GM21390 (cell line): ENCODE results near the gene TCF15.

Source experiments
- ATAC-seq: cut with Tn5 transposase; IDR thresholded peaks from one replicate; pipeline ENCODE4 v1.9.1; 2021; ENCODE audit not compliant: unreplicated experiment

The TCF15 gene

DNA sequence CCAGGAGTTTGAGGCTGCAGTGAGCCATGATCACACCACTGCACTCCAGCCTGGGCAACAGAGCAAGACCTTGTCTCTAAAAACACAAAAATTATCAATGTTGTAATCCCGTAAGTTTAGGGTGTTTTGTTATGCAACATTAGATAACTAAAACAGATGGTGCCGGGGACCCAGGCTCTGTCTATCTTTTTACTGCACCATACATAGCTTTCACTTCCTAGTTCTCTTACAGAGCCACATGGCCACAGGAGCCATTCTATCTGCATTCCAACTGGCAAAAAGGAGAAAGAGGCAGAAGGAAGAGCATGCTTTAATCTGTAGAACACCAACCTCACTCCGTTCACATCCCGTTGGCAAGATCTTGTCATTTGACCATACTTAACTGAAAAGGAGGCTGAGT lies 5.4 kb upstream of the TCF15 start:
- no peak for ATAC-seq

DNA sequence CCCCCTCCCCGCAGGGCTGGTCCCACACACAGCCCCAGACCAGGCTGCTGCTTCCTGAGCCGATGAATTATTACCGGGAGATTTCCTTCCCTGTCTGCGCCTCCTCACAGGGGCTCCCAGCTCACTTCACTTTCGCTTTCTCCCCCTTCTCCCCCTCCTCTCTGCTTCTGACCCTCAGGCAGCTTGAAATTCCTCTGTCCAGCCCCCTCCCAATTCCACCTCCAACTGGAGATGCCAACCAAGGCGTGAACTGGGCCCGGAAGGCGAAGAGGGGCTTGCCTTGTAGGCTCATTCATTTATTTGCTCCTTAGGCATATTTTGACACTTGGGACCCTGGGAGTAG lies 1.7 kb upstream of the TCF15 start:
- ATAC-seq, result no peak

DNA sequence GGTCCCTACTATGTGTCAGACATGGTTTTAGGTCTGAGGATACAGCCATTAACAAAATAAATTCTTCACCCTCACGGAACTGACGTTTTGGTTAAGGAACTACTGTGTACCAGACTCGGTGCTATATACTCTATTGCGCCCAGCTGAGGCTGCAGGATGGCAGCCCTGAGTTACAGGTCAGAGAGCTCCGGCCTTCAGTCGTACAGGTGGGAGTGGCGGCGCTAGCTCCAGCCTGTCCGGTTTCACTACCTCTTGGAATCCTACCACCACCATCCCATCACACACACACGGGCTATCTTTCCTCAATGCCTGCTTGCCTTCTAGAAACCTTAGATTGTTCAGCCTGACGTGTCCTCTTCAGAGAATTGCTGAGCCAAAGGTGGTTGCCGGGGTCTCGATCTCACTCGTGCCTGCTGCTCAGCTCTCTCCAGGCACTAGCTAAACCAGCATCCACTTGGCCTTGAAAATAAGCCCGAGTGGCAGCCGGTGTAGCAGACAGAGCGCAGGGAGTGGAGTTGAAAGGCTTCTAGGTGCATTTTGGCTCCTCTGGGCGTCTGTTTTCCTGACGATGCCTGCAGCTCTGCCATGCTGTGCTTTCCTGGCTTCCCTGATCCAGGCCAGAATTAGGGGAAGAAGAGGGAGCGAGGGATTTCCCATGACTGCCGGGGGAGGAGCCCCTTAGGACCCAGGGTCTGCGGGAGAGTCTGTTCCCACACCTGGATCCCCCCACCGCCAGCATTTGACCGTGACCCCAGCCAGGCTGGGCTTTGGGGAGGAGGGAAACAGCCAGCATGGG lies 1.1 kb upstream of the TCF15 start:
- ATAC-seq, result no peak

DNA sequence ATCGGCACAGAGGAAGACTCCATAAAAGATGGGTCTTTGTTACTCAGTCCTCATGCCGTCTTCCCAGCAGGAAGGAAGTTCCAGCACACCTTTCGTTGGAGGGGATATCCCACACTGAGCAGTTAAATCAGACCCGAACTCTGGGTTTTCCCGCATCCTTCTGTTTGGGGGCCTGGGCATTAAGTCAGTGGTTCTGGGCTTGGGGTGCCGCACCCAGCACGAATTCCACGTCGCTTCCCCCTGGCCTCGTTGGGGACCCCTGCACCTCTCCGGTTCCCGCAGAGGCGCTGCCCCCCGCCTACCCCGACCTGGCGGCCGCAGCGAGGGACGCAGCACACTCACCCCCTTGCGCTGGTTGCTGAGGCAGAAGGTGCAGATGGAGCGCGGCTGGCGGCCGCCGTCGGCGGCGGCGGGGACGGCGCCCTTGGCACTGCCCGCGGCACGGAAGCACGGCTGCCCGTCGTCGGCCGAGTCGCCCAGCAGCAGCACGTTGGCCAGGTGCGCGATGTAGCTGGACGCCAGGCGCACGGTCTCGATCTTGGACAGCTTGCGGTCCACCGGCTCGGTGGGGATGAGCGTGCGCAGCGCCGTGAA lies 641 bp downstream of the TCF15 start:
- no peak for ATAC-seq

DNA sequence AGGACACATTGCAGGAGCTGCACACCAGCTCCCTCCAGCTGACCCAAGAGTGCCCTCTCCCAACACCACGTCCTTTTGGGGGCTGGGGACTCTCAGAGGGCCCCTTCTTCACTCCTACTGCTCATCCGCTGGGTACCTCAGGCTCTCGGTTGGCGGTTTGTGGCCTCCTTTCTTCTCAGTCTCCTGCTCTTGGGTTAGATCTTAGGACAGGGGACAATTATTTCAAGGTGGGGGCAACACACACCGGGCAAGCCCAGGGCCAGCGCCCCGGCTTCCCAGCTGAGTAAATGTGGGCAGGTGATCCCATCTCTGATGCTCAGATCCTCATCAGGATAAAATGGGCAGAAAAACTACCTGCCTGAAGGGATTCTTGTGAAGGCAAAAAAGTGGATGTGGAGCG lies 1.1 kb downstream of the TCF15 start:
- ATAC-seq, result no peak

DNA sequence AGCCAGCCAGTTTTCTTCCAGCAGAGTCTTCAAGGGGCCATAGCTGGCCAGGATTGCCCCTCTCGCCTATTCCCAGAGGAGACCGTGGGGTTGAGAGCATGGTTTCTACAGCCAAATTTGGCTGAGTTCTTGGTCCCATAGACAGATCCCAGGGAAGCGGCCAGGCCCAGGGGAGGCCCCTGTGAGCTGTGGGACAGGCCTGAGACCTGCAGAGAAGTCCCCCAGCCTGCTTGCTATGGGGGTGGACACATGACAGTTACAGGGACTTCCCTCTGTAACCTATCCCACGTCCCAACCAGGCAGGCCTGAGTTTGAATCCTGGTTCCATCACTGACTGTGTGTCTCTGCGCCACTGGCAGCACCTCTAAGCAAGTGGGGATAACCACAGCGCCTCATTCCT lies 2.6 kb downstream of the TCF15 start:
- no peak for ATAC-seq

DNA sequence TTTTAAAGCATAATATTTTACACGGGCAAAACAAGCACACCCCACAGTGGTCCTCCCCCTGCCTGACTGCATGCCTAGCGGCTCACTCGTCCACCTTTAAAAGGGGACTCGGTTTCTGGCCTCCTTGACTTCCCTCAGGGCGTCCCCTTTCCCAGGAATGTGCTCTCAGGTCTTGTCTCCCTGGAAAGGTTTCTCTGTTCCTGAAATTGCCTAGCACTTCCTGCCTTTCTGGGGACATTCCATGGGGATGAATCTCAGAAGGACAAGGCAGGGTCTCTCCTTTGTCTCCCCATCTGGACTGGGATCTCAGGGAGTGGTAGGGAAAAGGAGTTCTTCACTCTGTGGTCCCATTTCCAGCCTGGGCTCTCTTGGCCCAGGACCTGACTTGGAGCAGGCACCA lies 4.9 kb downstream of the TCF15 start:
- no peak for ATAC-seq

DNA sequence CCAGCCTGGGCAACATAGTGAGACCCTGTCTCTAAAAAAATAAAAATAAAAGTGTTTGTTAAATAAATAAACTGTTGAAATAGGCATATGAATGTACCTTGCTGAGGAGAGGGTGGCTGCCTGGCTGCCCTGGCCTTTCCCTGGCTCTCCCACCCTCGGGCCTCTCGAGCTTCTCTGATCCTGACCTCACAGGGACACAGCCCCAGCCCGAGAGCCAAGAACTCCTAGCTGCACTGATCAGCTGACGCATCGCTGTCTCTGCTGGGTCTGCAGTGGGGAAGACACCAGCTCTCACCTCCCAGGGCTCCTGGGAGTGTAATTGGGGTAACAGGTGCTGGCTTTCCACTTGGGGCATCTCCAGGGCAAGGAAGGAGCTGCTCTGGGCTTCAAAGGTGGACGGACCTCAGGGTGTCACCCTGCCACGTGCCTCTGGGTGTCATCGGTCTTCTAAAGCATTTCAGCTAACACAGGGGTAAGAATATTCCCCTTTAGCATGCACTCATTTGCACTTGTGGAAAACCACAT lies 6.9 kb downstream of the TCF15 start:
- no peak for ATAC-seq

DNA sequence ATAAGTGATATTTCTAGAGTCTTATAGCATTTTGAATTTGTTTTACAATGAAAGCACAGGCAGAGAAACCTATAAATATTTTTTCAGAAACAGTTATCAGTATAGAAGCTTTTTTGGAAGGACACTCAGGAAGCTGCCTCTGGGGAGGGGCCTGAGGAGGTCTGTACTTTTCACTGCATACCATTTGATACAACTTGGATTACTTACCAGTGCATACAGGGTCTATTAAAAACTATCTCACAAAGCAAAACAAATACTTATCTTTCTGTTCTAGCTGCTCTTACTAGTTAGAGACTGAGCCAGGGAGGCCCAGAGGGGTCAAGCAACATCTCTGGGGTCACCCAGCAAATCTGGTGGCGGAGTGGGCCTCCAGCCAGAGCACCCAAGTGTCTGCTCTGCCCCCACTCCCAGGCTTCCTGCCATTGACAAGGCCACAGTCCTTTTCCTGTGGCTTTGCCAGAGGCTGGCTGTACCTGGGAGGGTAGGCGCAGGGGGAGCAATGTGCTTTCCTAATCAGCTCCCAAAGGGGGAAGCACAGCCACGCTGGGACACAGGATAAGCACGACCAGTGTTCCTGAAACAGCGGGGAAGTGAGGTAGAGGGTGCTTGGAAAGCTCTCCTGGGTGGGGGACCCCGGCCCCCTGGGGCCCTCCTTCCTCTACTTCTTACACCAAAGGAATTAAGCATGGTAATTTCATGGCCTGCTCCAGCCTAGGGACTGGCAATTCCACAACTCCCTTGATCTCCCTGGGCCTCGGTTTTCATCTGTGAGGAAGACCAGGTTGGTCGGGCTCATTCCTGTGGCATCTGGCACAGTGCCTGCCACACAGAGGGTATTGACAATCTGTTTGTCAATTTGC lies 7.8 kb downstream of the TCF15 start:
- ATAC-seq, result no peak

DNA sequence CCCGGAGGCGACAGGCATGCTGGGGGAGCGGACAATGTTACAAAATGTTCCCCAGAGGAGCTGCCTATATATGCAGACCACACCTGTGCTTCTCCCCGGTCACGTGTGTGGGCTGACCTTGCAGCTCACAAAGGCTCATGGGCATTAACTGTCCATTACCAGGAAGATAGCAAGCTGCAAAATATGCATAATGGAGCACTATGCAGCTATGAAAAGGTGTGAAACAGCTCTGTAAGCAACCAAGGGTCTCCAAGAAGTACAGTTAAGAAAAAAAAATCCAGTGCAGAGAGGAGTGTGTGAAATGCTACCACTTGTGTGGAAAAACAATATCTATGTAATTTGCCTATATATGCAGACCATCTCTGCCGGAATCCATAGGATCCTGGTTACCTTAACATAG lies 9.4 kb downstream of the TCF15 start:
- no peak for ATAC-seq

DNA sequence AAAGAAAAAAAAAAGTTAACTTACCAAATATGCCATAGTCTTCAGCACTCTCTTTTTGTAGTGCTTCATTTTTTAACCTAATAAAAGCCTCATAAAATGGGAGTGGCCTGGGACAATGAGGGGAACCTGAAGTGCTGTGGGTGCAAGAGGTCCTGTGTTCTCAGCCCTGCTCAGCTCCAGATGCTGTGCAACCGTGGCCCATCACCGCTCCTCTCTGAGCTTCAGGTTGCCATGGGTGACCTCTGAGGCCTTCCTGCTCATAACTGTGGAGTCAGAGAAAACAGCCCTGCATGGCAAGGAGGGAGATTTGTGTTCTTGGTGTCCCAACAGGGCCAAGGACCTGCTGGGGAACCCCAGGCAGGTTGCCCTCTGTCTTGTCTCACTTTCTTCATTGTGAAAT lies 10.0 kb downstream of the TCF15 start:
- no peak for ATAC-seq

DNA sequence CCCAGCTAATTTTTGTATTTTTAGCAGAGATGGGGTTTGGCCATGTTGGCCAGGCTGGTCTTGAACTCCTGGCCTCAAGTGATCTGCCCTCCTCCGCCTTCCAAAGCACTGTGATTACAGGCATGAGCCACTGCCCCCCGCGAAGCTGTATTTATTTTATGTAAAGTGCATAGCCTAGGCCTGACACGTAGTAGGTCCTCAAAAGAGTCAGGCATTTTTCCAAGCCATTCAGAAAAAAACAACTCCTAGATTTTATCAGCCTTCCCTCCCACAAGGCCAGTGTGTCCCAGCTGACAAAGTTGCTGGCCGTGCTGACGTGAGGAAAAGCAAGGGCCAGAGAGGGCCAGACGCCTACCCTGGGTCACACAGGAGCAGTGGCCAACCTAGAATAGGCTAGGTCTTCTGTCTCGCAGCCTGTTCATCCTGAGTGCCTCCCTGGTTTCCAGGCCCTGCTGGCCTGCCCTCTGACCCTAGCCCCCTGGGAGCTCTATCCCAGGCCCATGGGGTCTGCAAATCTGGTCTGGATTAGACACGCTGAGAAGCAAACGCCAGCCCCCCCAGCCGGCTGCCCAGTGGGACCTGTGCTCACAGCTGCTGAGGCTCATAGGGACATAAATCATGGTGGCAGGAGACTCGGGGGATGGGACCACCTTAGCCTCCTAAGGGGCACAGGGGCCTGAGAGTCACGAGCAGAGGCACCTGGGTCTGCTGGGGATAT lies 11.8 kb downstream of the TCF15 start:
- no peak for ATAC-seq

DNA sequence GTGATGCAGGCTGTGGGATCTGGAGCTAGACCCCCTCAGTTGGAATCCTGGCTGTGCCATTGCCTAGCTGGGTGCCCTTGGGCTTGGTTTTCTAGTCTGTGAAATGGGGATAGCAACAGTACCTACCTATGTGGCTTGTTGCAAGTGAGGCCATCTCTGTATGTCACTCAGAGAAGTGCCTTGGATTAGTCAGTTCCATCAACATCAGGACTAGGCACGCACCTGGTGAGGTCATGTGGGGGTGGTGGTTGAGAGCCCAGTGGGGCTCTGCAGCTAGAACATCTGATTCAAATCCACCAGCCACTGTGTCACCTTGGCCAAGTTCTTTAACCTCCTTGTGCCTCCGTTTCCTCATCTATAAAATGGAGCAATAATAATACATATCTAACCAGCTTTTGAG lies 12.5 kb downstream of the TCF15 start:
- ATAC-seq, result no peak

DNA sequence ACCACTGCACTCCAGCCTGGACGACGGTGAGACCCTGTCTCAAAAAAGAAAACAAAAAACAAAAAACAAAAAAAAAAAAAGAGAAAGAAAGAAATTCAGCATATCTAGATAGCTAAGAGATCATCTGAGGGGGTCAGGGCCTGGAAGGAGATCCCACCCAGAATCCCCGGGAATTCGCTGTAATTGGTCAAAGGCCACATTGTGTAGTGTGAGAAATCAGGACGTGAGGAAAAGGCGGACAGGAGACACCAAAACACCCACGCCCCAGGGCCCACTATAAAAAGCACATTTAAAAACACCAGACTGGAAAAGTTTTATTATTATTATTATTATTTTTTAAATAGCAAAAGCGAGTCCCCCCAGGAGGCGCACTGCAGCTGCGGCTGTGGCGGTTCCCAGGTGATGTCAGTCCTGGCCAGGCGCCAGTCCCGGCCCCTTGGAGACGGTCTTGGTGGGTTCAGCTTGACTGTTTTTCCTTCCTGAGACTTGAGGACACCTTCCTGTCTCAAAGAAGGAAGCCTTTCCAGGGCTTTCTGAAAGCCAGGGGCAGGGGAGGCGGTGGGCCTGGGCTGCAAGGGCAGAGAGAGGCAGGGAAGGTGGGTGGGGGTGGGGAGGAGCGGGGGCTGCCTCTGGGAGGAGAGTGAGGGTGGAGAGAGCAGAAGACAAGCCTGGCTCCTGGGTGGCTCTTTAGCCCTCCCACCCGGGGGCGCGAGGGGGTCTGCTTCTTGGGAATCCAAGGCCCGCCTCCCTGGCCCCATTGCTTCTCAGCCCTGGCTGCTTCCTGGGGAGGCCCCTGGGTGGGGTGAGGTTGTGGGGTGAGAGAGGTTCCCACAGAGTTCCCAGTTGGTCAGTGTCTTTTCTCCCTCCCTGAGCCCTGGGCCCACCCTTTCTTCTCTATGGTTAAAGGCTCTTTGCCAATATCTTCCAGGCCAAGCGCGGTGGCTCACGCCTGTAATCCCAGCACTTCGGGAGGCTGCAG lies 14.5 kb downstream of the TCF15 start:
- ATAC-seq, result no peak

DNA sequence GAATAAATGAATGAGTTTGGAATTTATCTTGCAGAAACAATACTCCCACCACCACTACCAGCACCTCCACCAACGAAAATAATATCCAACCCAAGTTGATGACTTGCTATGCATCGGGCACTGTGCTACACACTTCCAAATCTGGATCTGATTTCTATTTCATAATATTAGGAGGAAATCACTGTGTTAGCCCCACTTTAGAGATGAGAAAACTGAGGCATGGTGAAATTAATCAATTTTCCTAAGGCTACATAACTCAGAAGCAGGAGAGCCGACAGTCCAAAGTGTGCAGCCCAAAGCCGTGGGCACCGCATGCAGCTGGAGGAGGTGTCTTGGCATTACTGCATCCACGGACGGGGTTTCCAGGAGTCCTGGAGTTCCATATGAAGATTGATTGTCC lies 17.6 kb downstream of the TCF15 start:
- ATAC-seq, result no peak

DNA sequence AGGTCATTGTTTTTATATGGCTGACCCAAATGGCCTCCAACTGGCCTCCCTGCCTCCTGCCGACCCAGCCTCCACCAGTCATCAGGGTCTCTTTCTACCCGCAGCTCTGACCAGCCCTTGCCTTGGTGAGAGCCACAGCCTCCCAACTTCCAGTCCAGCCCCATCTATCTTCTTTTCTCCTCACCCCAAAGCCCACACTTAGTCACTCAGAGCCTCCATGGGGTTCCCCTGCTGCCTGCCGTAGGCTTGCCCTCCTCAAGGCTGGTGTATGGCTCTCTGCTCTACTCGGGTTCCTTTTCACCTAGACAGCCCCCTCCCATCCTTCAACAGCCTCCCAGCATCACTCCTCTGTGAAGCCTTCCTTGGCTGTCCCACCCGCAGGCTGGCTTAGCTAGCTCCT lies 18.2 kb downstream of the TCF15 start:
- no peak for ATAC-seq

DNA sequence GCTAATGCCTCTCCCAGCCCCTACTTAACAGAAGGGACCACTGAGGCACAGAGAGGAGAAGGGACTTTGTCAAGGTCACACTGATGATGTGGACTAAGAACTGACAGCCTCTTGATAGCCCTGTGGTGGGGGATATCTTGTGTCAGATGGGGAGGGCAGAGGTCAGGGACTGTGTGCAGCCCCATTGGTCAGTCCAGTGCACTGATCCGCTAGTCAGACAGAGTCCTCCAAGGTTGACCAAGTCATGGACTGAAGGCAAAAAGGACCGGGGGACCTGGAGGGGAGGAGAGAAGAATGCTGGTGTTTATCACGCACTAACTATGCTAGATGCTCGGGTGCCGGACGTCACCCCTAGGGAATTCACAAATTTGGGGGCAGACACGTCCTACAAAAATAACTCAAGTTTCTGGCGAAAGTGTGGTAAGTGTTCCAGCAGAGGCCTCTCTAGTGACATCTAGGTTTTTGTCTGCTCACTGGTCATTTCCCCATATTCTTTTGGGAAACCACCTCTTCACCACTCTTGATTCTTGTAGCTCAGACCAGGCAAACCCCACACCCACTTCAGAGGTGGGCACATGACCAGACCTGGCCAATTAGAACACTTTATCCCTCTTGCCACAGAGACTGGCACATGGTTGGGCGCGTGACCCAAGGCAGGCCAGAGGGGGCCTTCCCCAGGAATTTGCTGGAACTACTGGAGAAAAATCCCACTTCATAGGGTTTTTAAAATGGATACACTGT lies 21.0 kb downstream of the TCF15 start:
- peak; percentile 66 for ATAC-seq

DNA sequence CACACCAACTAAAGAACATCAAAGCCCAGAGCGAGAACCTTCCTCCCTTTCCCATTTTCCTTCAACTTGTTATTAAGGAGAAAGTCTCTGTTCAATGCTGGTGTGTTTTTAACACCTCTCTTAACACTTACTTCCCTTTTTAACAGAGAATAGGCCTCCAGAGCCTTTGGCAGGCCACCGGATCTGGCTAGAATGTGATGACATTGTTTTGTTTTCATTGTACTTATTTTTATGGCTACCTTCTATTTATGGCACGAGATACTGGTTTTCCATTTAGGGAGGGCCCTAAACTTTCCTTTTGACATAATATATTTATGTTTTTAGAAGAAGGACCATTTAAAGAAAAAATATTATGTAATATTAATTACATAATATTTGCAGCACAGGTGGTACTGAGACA lies 21.6 kb downstream of the TCF15 start:
- no peak for ATAC-seq

DNA sequence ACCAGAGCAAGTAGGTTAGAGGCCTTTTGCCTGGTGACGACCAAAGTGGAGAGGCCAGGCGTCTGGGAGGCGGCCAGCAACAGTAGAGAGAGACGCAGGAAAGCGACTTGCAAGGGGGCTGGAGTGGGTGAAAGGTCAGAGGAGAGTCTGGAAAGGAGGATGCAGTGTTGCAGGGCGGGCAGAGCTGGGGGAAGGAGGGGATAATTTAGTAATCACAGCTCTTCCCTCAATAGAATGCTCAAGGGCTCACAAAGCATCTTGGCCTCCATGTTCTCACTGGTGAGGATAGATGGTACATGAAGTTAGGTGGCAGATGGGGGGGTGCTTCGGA lies 25.2 kb downstream of the TCF15 start:
- ATAC-seq, result no peak
